Epithelial cell of umbilical artery (primary cell): ENCODE data around the gene ULK2. TPM values are rescaled to one million over a fixed set of nuclear protein-coding genes. Genes with fewer than 3 reads are reported as not detected.

ENCODE experiments used
- total RNA-seq: library from RNA; depleted of rRNA; stranded (reverse); fragments of >200 nt; gene quantifications from 2 replicates; pipeline ENCODE4 v1.2.3, GENCODE V29; 2014

Gene ULK2
- total RNA-seq: 12.0 and 17.5 TPM in 2 replicates

DNA sequence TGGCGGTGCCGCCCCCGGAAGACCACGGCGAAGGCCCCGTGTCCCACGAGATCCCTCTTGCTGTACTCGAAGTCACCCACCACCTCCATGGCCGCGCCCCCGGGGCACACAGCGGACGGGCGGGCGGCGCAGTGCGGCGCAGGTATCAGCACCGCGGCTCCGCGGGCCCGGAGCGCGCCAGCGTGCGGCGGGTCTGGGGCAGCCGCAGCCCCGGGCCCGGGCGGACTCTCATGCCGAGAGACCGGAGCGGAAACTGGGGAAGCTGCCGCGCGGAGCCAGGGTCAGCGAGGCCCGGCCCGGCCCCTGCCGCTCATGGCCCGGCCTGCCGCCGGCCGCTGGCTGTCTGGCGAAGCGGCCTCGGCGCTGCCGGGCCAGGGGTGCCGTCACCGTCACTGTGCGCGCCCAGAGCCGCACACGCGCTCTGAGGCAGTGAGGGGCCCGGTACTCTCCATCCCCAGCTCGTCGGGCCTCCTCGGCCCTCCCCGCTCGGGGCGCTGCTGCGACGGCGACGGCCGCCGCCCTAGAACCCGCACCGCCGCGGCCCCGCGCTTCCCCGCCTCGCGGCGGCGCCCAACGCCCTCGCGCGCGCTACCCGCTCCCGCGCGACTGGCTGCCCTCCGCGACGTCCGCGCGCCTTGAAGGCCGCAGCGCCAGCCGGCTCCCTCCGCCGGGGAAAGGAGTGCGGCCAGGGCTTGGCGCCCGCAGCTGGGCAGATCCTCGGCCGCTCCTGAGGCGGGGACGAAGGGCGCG lies at the start of gene ULK2:
Gene ULK2, minus strand, starts transcription at position 608 of the 750 bp plus-strand sequence. Its CDS starts 519 bp downstream, at position 89.

DNA sequence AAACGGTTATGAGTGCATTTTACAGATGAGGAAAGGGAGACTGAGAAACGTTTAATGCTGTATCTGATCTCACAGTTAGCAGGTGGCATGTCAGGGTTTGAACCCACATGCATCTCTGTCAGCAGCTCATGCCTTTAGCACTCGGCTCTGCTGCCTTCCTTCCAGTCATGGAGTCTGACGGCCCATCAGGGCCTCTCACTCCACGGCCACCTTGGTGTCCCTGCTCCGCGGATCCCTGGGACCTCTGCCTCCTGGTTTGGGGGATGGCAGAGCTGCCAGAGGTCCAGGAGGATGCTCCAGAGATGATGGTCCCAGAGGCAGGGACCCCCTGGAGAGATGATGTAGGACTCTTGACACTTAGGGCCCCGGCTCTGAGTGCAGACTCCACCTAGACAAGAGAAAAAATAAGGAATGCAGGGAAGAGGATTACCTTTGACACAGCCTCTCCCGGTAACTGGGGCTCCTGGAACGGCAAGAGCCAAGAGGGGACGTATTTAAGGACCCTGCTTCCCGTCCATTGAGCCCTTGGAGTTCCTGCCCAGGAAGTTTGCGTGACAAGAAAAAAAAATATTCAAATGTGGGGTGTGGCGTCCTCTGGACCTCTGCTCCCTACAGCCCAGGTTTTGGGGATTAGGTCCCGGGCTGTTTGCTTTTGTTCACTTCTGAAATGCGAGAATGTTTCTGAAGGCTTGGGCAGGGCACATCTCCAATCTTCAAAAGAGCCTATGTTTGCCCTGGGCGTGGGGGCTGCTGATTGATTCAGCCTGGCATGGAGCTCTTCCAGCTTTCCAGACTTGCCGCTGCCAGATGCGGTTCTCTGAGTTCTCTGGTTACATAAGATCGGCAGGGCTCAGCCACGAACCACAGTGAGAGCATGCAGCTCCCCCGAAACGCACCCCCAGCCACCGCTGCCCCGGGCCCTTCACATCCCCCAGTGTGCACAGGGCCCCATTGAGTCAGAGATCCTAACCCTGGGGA lies 119.6 kb downstream of the ULK2 start, which contains the start of gene ALDH3A1:
Gene ALDH3A1, minus strand, starts transcription at position 470 of the 978 bp plus-strand sequence. CDS start 3,169 bp downstream, outside the sequence.

Other genes starting within 250 kb of the ULK2 start
- gene ALDH3A2, start 219.2 kb downstream of the ULK2 start, total RNA-seq: 50.7 and 69.1 TPM in 2 replicates
- not detected in 2 replicates for gene SLC47A2, start 151.4 kb downstream of the ULK2 start, total RNA-seq
- gene ALDH3A1, start 119.6 kb downstream of the ULK2 start, total RNA-seq: 0.61 TPM in 1 of 2 replicates, not detected in the other
- gene AKAP10, start 109.9 kb upstream of the ULK2 start, total RNA-seq: 13.6 and 17.0 TPM in 2 replicates
- 2.1 and 16.2 TPM in 2 replicates for gene SPECC1, start 141.4 kb upstream of the ULK2 start, total RNA-seq